ENCODE data around the gene GRAP2. TPM values are rescaled to one million over a fixed set of nuclear protein-coding genes. Genes with fewer than 3 reads are reported as not detected.

Gene GRAP2
- total and polyA plus RNA-seq, 9 of the 15 experiments (the other 6 are each of a cell fraction or from before 2014, with no cell fraction given), result 4.8 to 88.7 (median 60.4) TPM

- TF ChIP-seq EZH2 (IDR thresholded peaks at IDR 0.05; ENCODE audit: borderline replicate concordance, low read depth, low read length), result no peak
- TF ChIP-seq CREB3 (tag; conservative IDR thresholded peaks at IDR 0.05; ENCODE audit: low read depth), result no peak
- no peak for TF ChIP-seq ZNF175 (CRISPR knock-in tag; IDR thresholded peaks at IDR 0.05; ENCODE audit: low read depth)
- TF ChIP-seq RBM17 (IDR thresholded peaks at IDR 0.05; ENCODE audit: borderline replicate concordance, low read depth, low read length), result no peak
- no peak for TF ChIP-seq DDX20 (tag; IDR thresholded peaks at IDR 0.05; ENCODE audit: low read depth)
- TF ChIP-seq HDAC6 (IDR thresholded peaks at IDR 0.05; ENCODE audit: low read depth, low read length), result no peak
- no peak for TF ChIP-seq HDAC8 (tag; IDR thresholded peaks at IDR 0.05)
- no peak for TF ChIP-seq MTA2 (IDR thresholded peaks at IDR 0.05; ENCODE audit: low read depth)
- TF ChIP-seq, protein P1, sequence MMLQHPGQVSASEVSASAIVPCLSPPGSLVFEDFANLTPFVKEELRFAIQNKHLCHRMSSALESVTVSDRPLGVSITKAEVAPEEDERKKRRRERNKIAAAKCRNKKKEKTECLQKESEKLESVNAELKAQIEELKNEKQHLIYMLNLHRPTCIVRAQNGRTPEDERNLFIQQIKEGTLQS (IDR thresholded peaks at IDR 0.05), result no peak
- TF ChIP-seq, protein P1 (CRISPR knock-in tag; conservative IDR thresholded peaks at IDR 0.05), result no peak
- no peak for TF ChIP-seq ELF2 (CRISPR knock-in tag; IDR thresholded peaks at IDR 0.05)
- TF ChIP-seq, protein P2, sequence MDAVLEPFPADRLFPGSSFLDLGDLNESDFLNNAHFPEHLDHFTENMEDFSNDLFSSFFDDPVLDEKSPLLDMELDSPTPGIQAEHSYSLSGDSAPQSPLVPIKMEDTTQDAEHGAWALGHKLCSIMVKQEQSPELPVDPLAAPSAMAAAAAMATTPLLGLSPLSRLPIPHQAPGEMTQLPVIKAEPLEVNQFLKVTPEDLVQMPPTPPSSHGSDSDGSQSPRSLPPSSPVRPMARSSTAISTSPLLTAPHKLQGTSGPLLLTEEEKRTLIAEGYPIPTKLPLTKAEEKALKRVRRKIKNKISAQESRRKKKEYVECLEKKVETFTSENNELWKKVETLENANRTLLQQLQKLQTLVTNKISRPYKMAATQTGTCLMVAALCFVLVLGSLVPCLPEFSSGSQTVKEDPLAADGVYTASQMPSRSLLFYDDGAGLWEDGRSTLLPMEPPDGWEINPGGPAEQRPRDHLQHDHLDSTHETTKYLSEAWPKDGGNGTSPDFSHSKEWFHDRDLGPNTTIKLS (IDR thresholded peaks at IDR 0.05; ENCODE audit: borderline replicate concordance, low read depth), result no peak
- no peak for TF ChIP-seq FOXO4 (CRISPR knock-in tag; IDR thresholded peaks at IDR 0.05)
- no peak for TF ChIP-seq RFX5 (IDR thresholded peaks at IDR 0.05; ENCODE audit: low read depth, low read length)
- TF ChIP-seq EGR1 (conservative IDR thresholded peaks at IDR 0.05), result no peak
- no peak for TF ChIP-seq MAFK (IDR thresholded peaks at IDR 0.05; ENCODE audit: low read length)
- no peak for TF ChIP-seq RBFOX2 (IDR thresholded peaks at IDR 0.05; ENCODE audit: low read depth, low read length)
- no peak for TF ChIP-seq PRPF4 (IDR thresholded peaks at IDR 0.05; ENCODE audit: insufficient read depth, low read depth, low read length, poor library complexity, severe bottlenecking)
- POLR2A ChIA-PET, result interaction anchor here (0.6 kb wide), 1 partner anchor 267 kb away, joined by 3 read pairs; no protein-coding TSS in a partner anchor
- no peak for DNase-seq (ENCODE audit: extremely low read depth in 1 of 4, low spot score in 3 of 4)
Measured at GRCh38 chr22:39871008-39871798, 29.7 kb upstream of the GRAP2 start.

More at GRCh38 chr22:39871008-39871798, 29.7 kb upstream of the GRAP2 start:
- no peaks in the 10 kb centered on the region for H3K27me3 ChIP-seq (ENCODE audit: control insufficient read depth in 2 of 2, insufficient read depth in 2 of 2, low read length in 2 of 2)
- H3K4me2 ChIP-seq (ENCODE audit: insufficient read depth, low read length), result no peak overlapping the region
- FAIRE-seq (no peak), ATAC-seq (no peak)
- in situ Hi-C loops (cut with MboI), result no loop called here
- CTCF ChIA-PET (ENCODE audit: low intra/inter-chr PET ratio), result no interaction called here
- no peaks in the 10 kb centered on the region for H4K20me1 ChIP-seq (replicated peaks; ENCODE audit: control insufficient read depth, insufficient read depth, low read length)
- no peaks in the 10 kb centered on the region; the same call in 2 of the 3 replicates for H3K79me2 ChIP-seq (ENCODE audit: control insufficient read depth, insufficient read depth, low read length)
- H3K36me3 ChIP-seq (ENCODE audit: control insufficient read depth, insufficient read depth, low read length), result no peaks in the 10 kb centered on the region
- no peak overlapping the region for H3K9ac ChIP-seq (ENCODE audit: insufficient read depth in 1 of 2, low read depth in 2 of 2, low read length in 2 of 2)
- no peak overlapping the region for H3K4me3 ChIP-seq
- peak overlapping the region; percentile 48 for H2AFZ ChIP-seq (ENCODE audit: low read depth, low read length)
- no peaks in the 10 kb centered on the region; a peak in 3 of 5 replicates for H3K4me1 ChIP-seq (replicated peaks in 1 of 2; ENCODE audit: control insufficient read depth in 2 of 2, insufficient read depth in 2 of 2, low read length in 2 of 2)
- WGBS (ENCODE audit: insufficient coverage, low coverage, missing lambda C conversion rate), result 37% methylated on average over 5 of the region's 5 CpGs
- no peaks in the 10 kb centered on the region for H3K9me3 ChIP-seq (replicated peaks; ENCODE audit: control insufficient read depth, insufficient read depth, low read depth, low read length)
- no peaks in the 10 kb centered on the region for H3K9me1 ChIP-seq (ENCODE audit: control insufficient read depth, insufficient read depth, low read length)
- no peak overlapping the region; the same call in 2 of the 3 replicates for H3K27ac ChIP-seq (ENCODE audit: extremely low read depth, low read depth, low read length)
- intact Hi-C loops (cut with micrococcal nuclease), result no loop called here
- BruUV-seq (replicated peaks), result no TSS peak

Data from K562 (cell line).